H1 (cell line): Measurements from ENCODE around the gene MYOT. TPM values are rescaled to one million over a fixed set of nuclear protein-coding genes. Genes with fewer than 3 reads are reported as not detected.
"Not testable (repeated sequence)": the region's sequence is repeated elsewhere in the genome, so short reads cannot be mapped to it uniquely, and the experiment has no call there.

Experiments used
- CTCF ChIA-PET: fragments of 300-600 bp; sonication (Branson Sonifier 250); formaldehyde crosslinking; loops from one replicate; lab custom pipeline; 2021; ENCODE audit not compliant: partially characterized antibody; lab: Charles Lee
- POLR2A ChIA-PET: fragments of 300-600 bp; sonication (Branson Sonifier 250); formaldehyde crosslinking; loops from one replicate; lab custom pipeline; 2021; ENCODE audit warnings: inconsistent platforms; ENCODE audit not compliant: partially characterized antibody; lab: Charles Lee
- DNase-seq, 2 experiments: peaks; one replicate each; pipeline versions ENCODE4 v3.0.0 to v3.0.0-alpha.2; 2010 to 2022; ENCODE audit warnings: low spot score in 2 of 2, low read depth in 1 of 2, mixed read lengths in 1 of 2
- FAIRE-seq: peaks from 2 replicates; lab custom pipeline; 2011; peaks lifted over from hg19 to GRCh38; lab: Jason Lieb, UNC
- H2AFZ ChIP-seq: 2 replicates; pipeline ENCODE4 v1.8.1; 2012; ENCODE audit warnings: low read length, inconsistent platforms
- H2AK5ac ChIP-seq: 2 replicates; pipeline ENCODE4 v1.6.1; 2013; ENCODE audit warnings: low read depth, low read length
- H2BK120ac ChIP-seq: replicated peaks from 2 replicates; pipeline ENCODE3; 2013; ENCODE audit warnings: low read depth, low read length, inconsistent platforms
- H2BK12ac ChIP-seq: 2 replicates; pipeline ENCODE4 v1.6.1; 2013; ENCODE audit warnings: low read depth, low read length
- H2BK15ac ChIP-seq: 2 replicates; pipeline ENCODE4 v1.6.1; 2013; ENCODE audit warnings: low read length
- H2BK20ac ChIP-seq: 2 replicates; pipeline ENCODE4 v1.6.1; 2013; ENCODE audit warnings: low read length
- H2BK5ac ChIP-seq: 2 replicates; pipeline ENCODE4 v1.6.1; 2013; ENCODE audit warnings: low read depth, low read length
- H3K14ac ChIP-seq: 2 replicates; pipeline ENCODE4 v1.6.1; 2013; ENCODE audit warnings: inconsistent platforms; ENCODE audit not compliant: insufficient read length
- H3K18ac ChIP-seq: 2 replicates; pipeline ENCODE4 v1.6.1; 2013; ENCODE audit warnings: low read length; ENCODE audit errors: extremely low read depth
- H3K23ac ChIP-seq: 2 replicates; pipeline ENCODE4 v1.6.1; 2013; ENCODE audit warnings: inconsistent platforms; ENCODE audit not compliant: insufficient read length
- H3K23me2 ChIP-seq: 2 replicates; pipeline ENCODE4 v1.6.1; 2013; ENCODE audit warnings: low read depth, low read length
- H3K27ac ChIP-seq: 2 replicates; pipeline ENCODE4 v1.6.1; 2011; ENCODE audit warnings: low read depth, low read length, inconsistent platforms
- H3K27me3 ChIP-seq, 4 experiments: replicated peaks in 1 of 4; 1 replicate in 1 of 4; 2 replicates in 3 of 4; pipeline versions ENCODE4 v1.6.1 to v1.8.1; 2011 to 2013; ENCODE audit warnings: low read length in 3 of 4, mild to moderate bottlenecking in 3 of 4, inconsistent platforms in 2 of 4, mixed read lengths in 2 of 4, moderate library complexity in 1 of 4; ENCODE audit not compliant: control insufficient read depth in 3 of 4, insufficient read depth in 3 of 4; ENCODE audit errors: extremely low read depth in 1 of 4
- H3K36me3 ChIP-seq, 4 experiments: 2 replicates each; pipeline versions ENCODE4 v1.6.1 to v1.8.1; 2011 to 2013; ENCODE audit warnings: mild to moderate bottlenecking in 4 of 4, low read length in 3 of 4, moderate library complexity in 2 of 4, control low read depth in 1 of 4, inconsistent platforms in 1 of 4; ENCODE audit not compliant: insufficient read depth in 4 of 4, control insufficient read depth in 2 of 4
- H3K4ac ChIP-seq: replicated peaks from 2 replicates; pipeline ENCODE3; 2013; ENCODE audit warnings: low read length, low read depth, mixed read lengths, inconsistent platforms; ENCODE audit not compliant: insufficient read length
- H3K4me1 ChIP-seq, 4 experiments: replicated peaks in 1 of 4; 1 replicate in 1 of 4; 2 replicates in 3 of 4; pipeline versions ENCODE4 v1.6.1 to v1.8.1; 2011 to 2013; ENCODE audit warnings: low read length in 3 of 4, inconsistent platforms in 2 of 4, mixed read lengths in 1 of 4; ENCODE audit not compliant: insufficient read depth in 4 of 4, control insufficient read depth in 3 of 4
- H3K4me2 ChIP-seq, 2 experiments: 2 replicates each; pipeline versions ENCODE4 v1.6.1 to v1.8.1; 2011 to 2013; ENCODE audit warnings: low read depth in 2 of 2, low read length in 2 of 2, control low read depth in 1 of 2, inconsistent platforms in 1 of 2, mild to moderate bottlenecking in 1 of 2; ENCODE audit not compliant: insufficient read depth in 1 of 2
- H3K4me3 ChIP-seq, 4 experiments: fragments of 200-600, 300-600 bp in 1 of 4; sonication (generic), shearing (Covaris generic), sonication (Bioruptor Twin) in 1 of 4; 2 replicates each; pipeline versions ENCODE4 v1.5.1 to v1.8.1; 2011 to 2016; ENCODE audit warnings: low read length in 4 of 4, low read depth in 3 of 4, control low read depth in 2 of 4, inconsistent platforms in 2 of 4, mild to moderate bottlenecking in 2 of 4, mixed read lengths in 1 of 4, moderate library complexity in 1 of 4; ENCODE audit not compliant: insufficient read depth in 2 of 4; ENCODE audit errors: extremely low read depth in 1 of 4
- H3K56ac ChIP-seq: replicated peaks from 2 replicates; pipeline ENCODE3; 2013; ENCODE audit warnings: low read depth, mild to moderate bottlenecking, mixed read lengths, low read length, inconsistent platforms; ENCODE audit not compliant: insufficient read length
- H3K79me1 ChIP-seq: 2 replicates; pipeline ENCODE4 v1.6.1; 2013; ENCODE audit warnings: low read depth, low read length, control low read depth
- H3K79me2 ChIP-seq, 2 experiments: 2 replicates each; pipeline versions ENCODE4 v1.6.1 to v1.8.1; 2012 to 2013; ENCODE audit warnings: low read length in 2 of 2, mild to moderate bottlenecking in 2 of 2, inconsistent platforms in 1 of 2; ENCODE audit not compliant: insufficient read depth in 2 of 2, control insufficient read depth in 1 of 2
- H3K9ac ChIP-seq, 4 experiments: replicated peaks in 1 of 4; 1 replicate in 1 of 4; 2 replicates in 3 of 4; pipeline versions ENCODE4 v1.6.1 to v1.8.1; 2011 to 2013; ENCODE audit warnings: low read depth in 3 of 4, low read length in 3 of 4, control low read depth in 2 of 4, mild to moderate bottlenecking in 2 of 4, moderate library complexity in 2 of 4, inconsistent platforms in 1 of 4; ENCODE audit errors: extremely low read depth in 1 of 4
- H3K9me3 ChIP-seq, 2 experiments: 2 replicates each; pipeline versions ENCODE4 v1.6.1 to v1.8.1; 2012 to 2013; ENCODE audit warnings: mild to moderate bottlenecking in 2 of 2, moderate library complexity in 2 of 2, control low read depth in 1 of 2, inconsistent platforms in 1 of 2, low read depth in 1 of 2, low read length in 1 of 2, mixed read lengths in 1 of 2; ENCODE audit not compliant: insufficient read depth in 2 of 2
- H4K20me1 ChIP-seq, 2 experiments: replicated peaks in 1 of 2; 2 replicates each; pipeline versions ENCODE3 to v1.8.1; 2011 to 2013; ENCODE audit warnings: inconsistent platforms in 2 of 2, low read length in 2 of 2, mild to moderate bottlenecking in 1 of 2; ENCODE audit not compliant: insufficient read depth in 2 of 2, control insufficient read depth in 1 of 2
- H4K5ac ChIP-seq: 2 replicates; pipeline ENCODE4 v1.6.1; 2013; ENCODE audit warnings: low read length, low read depth, mixed read lengths, inconsistent platforms; ENCODE audit not compliant: insufficient read length
- H4K8ac ChIP-seq: 2 replicates; pipeline ENCODE4 v1.8.0; 2013; ENCODE audit warnings: mild to moderate bottlenecking, moderate library complexity, low read length, inconsistent platforms; ENCODE audit not compliant: insufficient read depth; ENCODE audit errors: extremely low read depth
- H4K91ac ChIP-seq: replicated peaks from 2 replicates; pipeline ENCODE3; 2013; ENCODE audit warnings: low read length, mixed read lengths, inconsistent platforms; ENCODE audit not compliant: insufficient read length
- polyA plus RNA-seq, 7 experiments: library from polyadenylated mRNA; depleted of rRNA in 3 of 7; stranded (reverse) in 5 of 7; unstranded in 2 of 7; fragments of >200 nt in 5 of 7; fragments of 200-250 nt in 2 of 7; gene quantifications; 1 replicate in 5 of 7; 2 replicates in 1 of 7; 4 replicates in 1 of 7; pipeline versions ENCODE4 v1.2.1 to v1.2.3, GENCODE V29; 2011 to 2013; ENCODE audit warnings: missing spikeins in 2 of 7, mixed read lengths in 2 of 7
- total RNA-seq: library from RNA; stranded (reverse); fragmentation: NEBNext Ultra II Directional; extraction: Animal tissue kit (Norgen Biotek cat#: 25700); gene quantifications from 2 replicates; pipeline ENCODE4 v1.2.1, GENCODE V29; 2021

The MYOT gene
- total and polyA plus RNA-seq, 2 of the 8 experiments (the other 6 are each of a cell fraction or from before 2014, with no cell fraction given), result not detected

GRCh38 chr5:137853165-137853564 lies 14.5 kb upstream of the MYOT start:
- H3K27ac ChIP-seq, H3K36me3 ChIP-seq, H3K79me2 ChIP-seq, H3K23ac ChIP-seq, H3K4me3 ChIP-seq, H3K18ac ChIP-seq, H4K8ac ChIP-seq, H3K14ac ChIP-seq, H3K23me2 ChIP-seq, H3K27me3 ChIP-seq, H2BK5ac ChIP-seq, POLR2A ChIA-PET, H2BK12ac ChIP-seq, H2BK120ac ChIP-seq, H3K56ac ChIP-seq, H2AK5ac ChIP-seq, H3K4me1 ChIP-seq, H4K5ac ChIP-seq, H4K20me1 ChIP-seq, H2BK20ac ChIP-seq, H3K9ac ChIP-seq, H2BK15ac ChIP-seq, DNase-seq, H3K4ac ChIP-seq, H4K91ac ChIP-seq, H3K4me2 ChIP-seq, H3K79me1 ChIP-seq, H2AFZ ChIP-seq, FAIRE-seq, H3K9me3 ChIP-seq: not testable (repeated sequence)
- CTCF ChIA-PET, result interaction anchor here (0.7 to 0.9 kb wide), 2 partner anchors 9 to 12 kb away, joined by 3 read pairs; no protein-coding TSS in a partner anchor
